IMR-90 (cell line): ENCODE results near the gene CMSS1. TPM values are rescaled to one million over a fixed set of nuclear protein-coding genes. Genes with fewer than 3 reads are reported as not detected.

ENCODE experiments used
- ATAC-seq: fragments of 200-7000 bp; cut with Tn5 transposase; 2 replicates; pipeline ENCODE4 v1.9.1; 2020; ENCODE audit warnings: low read depth, mild to moderate bottlenecking, moderate library complexity
- BruUV-seq: library from RNA; stranded (reverse); fragments of 400-500 nt; replicated peaks from 2 replicates; lab custom pipeline; 2021; lab: Mats Ljungman, UMichigan
- CTCF ChIA-PET: fragments of 300-600 bp; formaldehyde crosslinking; extraction: SDS; loops from one replicate; lab custom pipeline; 2021; ENCODE audit warnings: antibody characterized with exemption; lab: Yijun Ruan, JAX
- POLR2A ChIA-PET: fragments of 300-600 bp; sonication (Branson Sonifier 250); formaldehyde crosslinking; loops from one replicate; lab custom pipeline; 2022; ENCODE audit warnings: antibody characterized with exemption; ENCODE audit not compliant: unreplicated experiment; lab: Charles Lee
- DNase-seq: peaks from one replicate; pipeline ENCODE4 v3.0.0; 2013
- H2AFZ ChIP-seq: replicated peaks from 2 replicates; pipeline ENCODE3; 2013; ENCODE audit warnings: low read length, mild to moderate bottlenecking; ENCODE audit not compliant: poor library complexity
- H2AK5ac ChIP-seq: 2 replicates; pipeline ENCODE4 v1.6.1; 2013; ENCODE audit warnings: low read depth, low read length, inconsistent platforms
- H2AK9ac ChIP-seq: replicated peaks from 2 replicates; pipeline ENCODE3; 2013; ENCODE audit warnings: mild to moderate bottlenecking, low read depth, low read length, moderate library complexity; ENCODE audit not compliant: poor library complexity
- H2BK120ac ChIP-seq: 2 replicates; pipeline ENCODE4 v1.6.1; 2013; ENCODE audit warnings: low read depth, low read length, inconsistent platforms
- H2BK15ac ChIP-seq: 3 replicates; pipeline ENCODE4 v1.6.1; 2013; ENCODE audit warnings: low read depth, low read length, inconsistent platforms
- H2BK20ac ChIP-seq: 2 replicates; pipeline ENCODE4 v1.6.1; 2013; ENCODE audit warnings: low read depth, mild to moderate bottlenecking, inconsistent platforms, low read length, moderate library complexity
- H2BK5ac ChIP-seq: 2 replicates; pipeline ENCODE4 v1.6.1; 2013; ENCODE audit warnings: mild to moderate bottlenecking, low read depth, low read length, inconsistent platforms; ENCODE audit not compliant: poor library complexity, severe bottlenecking
- H3K14ac ChIP-seq: replicated peaks from 2 replicates; pipeline ENCODE4 v1.6.1; 2013; ENCODE audit warnings: low read depth, low read length, inconsistent platforms
- H3K18ac ChIP-seq: 2 replicates; pipeline ENCODE4 v1.6.1; 2013; ENCODE audit warnings: low read depth, low read length, control low read depth
- H3K23ac ChIP-seq: 2 replicates; pipeline ENCODE4 v1.6.1; 2013; ENCODE audit warnings: low read depth, low read length, inconsistent platforms
- H3K27ac ChIP-seq: 2 replicates; pipeline ENCODE4 v1.5.1; 2013; ENCODE audit warnings: mild to moderate bottlenecking, control low read depth, low read length; ENCODE audit not compliant: insufficient read depth
- H3K27me3 ChIP-seq: 2 replicates; pipeline ENCODE4 v1.6.1; 2013; ENCODE audit warnings: low read length; ENCODE audit not compliant: control insufficient read depth, insufficient read depth
- H3K36me3 ChIP-seq: 2 replicates; pipeline ENCODE4 v1.6.1; 2013; ENCODE audit warnings: low read length, mixed read lengths; ENCODE audit not compliant: control insufficient read depth, insufficient read depth
- H3K4ac ChIP-seq: 2 replicates; pipeline ENCODE4 v1.6.1; 2013; ENCODE audit warnings: low read depth, low read length, inconsistent platforms
- H3K4me1 ChIP-seq: 2 replicates; pipeline ENCODE4 v1.6.1; 2013; ENCODE audit warnings: low read length, mixed read lengths; ENCODE audit not compliant: control insufficient read depth, insufficient read depth
- H3K4me2 ChIP-seq: 2 replicates; pipeline ENCODE4 v1.6.1; 2013; ENCODE audit warnings: low read depth, mild to moderate bottlenecking, control low read depth, low read length, moderate library complexity
- H3K4me3 ChIP-seq: 2 replicates; pipeline ENCODE4 v1.5.1; 2013; ENCODE audit warnings: low read depth, mild to moderate bottlenecking, control low read depth, low read length, moderate library complexity; ENCODE audit not compliant: insufficient read depth
- H3K56ac ChIP-seq: 2 replicates; pipeline ENCODE4 v1.6.1; 2013; ENCODE audit warnings: low read length, inconsistent platforms; ENCODE audit not compliant: insufficient read depth; ENCODE audit errors: extremely low read depth
- H3K79me1 ChIP-seq, 2 experiments: 2 replicates each; pipeline ENCODE4 v1.6.1; 2013; ENCODE audit warnings: low read length in 2 of 2, inconsistent platforms in 1 of 2, low read depth in 1 of 2
- H3K9ac ChIP-seq: 2 replicates; pipeline ENCODE4 v1.6.1; 2013; ENCODE audit warnings: low read depth, low read length, control low read depth
- H3K9me1 ChIP-seq: 2 replicates; pipeline ENCODE4 v1.6.1; 2013; ENCODE audit warnings: low read length, inconsistent platforms; ENCODE audit not compliant: insufficient read depth
- H3K9me3 ChIP-seq: 2 replicates; pipeline ENCODE4 v1.6.1; 2013; ENCODE audit warnings: low read length; ENCODE audit not compliant: control insufficient read depth, insufficient read depth
- H4K20me1 ChIP-seq: 2 replicates; pipeline ENCODE4 v1.6.1; 2013; ENCODE audit warnings: low read length, inconsistent platforms; ENCODE audit not compliant: insufficient read depth
- H4K5ac ChIP-seq: 2 replicates; pipeline ENCODE4 v1.6.1; 2013; ENCODE audit warnings: mild to moderate bottlenecking, low read depth, low read length, control low read depth
- H4K8ac ChIP-seq, 2 experiments: 2 replicates each; pipeline ENCODE4 v1.6.1; 2013; ENCODE audit warnings: low read depth in 2 of 2, low read length in 2 of 2, control low read depth in 1 of 2, inconsistent platforms in 1 of 2
- H4K91ac ChIP-seq: 2 replicates; pipeline ENCODE4 v1.6.1; 2013; ENCODE audit warnings: low read depth, low read length, inconsistent platforms; ENCODE audit not compliant: insufficient read depth
- BHLHE40 ChIP-seq: fragments of 150-350 bp; IDR thresholded peaks from 2 replicates; pipeline ENCODE4 v1.6.1; 2016; ENCODE audit warnings: mild to moderate bottlenecking, low read depth, low read length
- CEBPB ChIP-seq: IDR thresholded peaks from 2 replicates; pipeline ENCODE4 v1.6.1; 2012; ENCODE audit warnings: low read depth, low read length, improper control_type of control experiment
- CHD1 ChIP-seq: IDR thresholded peaks from 2 replicates; pipeline ENCODE4 v1.6.1; 2012; ENCODE audit warnings: low read depth, low read length, improper control_type of control experiment
- CTCF ChIP-seq: conservative IDR thresholded peaks from 2 replicates; pipeline ENCODE4 v1.5.1; 2012; ENCODE audit warnings: mild to moderate bottlenecking, low read depth, low read length, improper control_type of control experiment
- ELK1 ChIP-seq: fragments of 150-350 bp; IDR thresholded peaks from 2 replicates; pipeline ENCODE4 v1.6.1; 2016; ENCODE audit warnings: low read depth, mild to moderate bottlenecking, low read length, moderate library complexity, borderline replicate concordance
- FOS ChIP-seq: fragments of 150-350 bp; IDR thresholded peaks from 2 replicates; pipeline ENCODE4 v1.6.1; 2016; ENCODE audit warnings: low read depth, low read length
- MAFK ChIP-seq: IDR thresholded peaks from 2 replicates; pipeline ENCODE4 v1.6.1; 2012; ENCODE audit warnings: low read depth, low read length, improper control_type of control experiment
- MAZ ChIP-seq: IDR thresholded peaks from 2 replicates; pipeline ENCODE4 v1.6.1; 2012; ENCODE audit warnings: low read depth, mild to moderate bottlenecking, low read length, improper control_type of control experiment, moderate library complexity, borderline replicate concordance
- MXI1 ChIP-seq: IDR thresholded peaks from 2 replicates; pipeline ENCODE4 v1.6.1; 2012; ENCODE audit warnings: low read depth, mild to moderate bottlenecking, low read length, moderate library complexity, borderline replicate concordance
- NFE2L2 ChIP-seq: fragments of 150-350 bp; IDR thresholded peaks from 2 replicates; pipeline ENCODE4 v1.6.1; 2016; ENCODE audit warnings: low read depth, mild to moderate bottlenecking, low read length
- POLR2A ChIP-seq: IDR thresholded peaks from 2 replicates; pipeline ENCODE4 v1.6.1; 2012; ENCODE audit warnings: mild to moderate bottlenecking, low read depth, low read length
- RAD21 ChIP-seq: IDR thresholded peaks from 2 replicates; pipeline ENCODE4 v1.6.1; 2012; ENCODE audit warnings: low read length, improper control_type of control experiment
- RFX5 ChIP-seq: IDR thresholded peaks from 2 replicates; pipeline ENCODE4 v1.8.0; 2012; ENCODE audit warnings: low read depth, mild to moderate bottlenecking, low read length, moderate library complexity
- SMC3 ChIP-seq: fragments of 150-350 bp; IDR thresholded peaks from 2 replicates; pipeline ENCODE4 v1.6.1; 2016; ENCODE audit warnings: low read depth, mild to moderate bottlenecking, antibody characterized with exemption, low read length, moderate library complexity
- USF2 ChIP-seq: fragments of 150-350 bp; IDR thresholded peaks from 2 replicates; pipeline ENCODE4 v1.6.1; 2017; ENCODE audit warnings: mild to moderate bottlenecking, antibody characterized with exemption, low read length, low read depth
- WGBS, 2 experiments: methylation state at CpG; one replicate each; pipeline versions ENCODE4 v1.1.5 to v1.1.7; 2013; ENCODE audit warnings: missing lambda C conversion rate in 2 of 2; ENCODE audit not compliant: insufficient read length in 1 of 2; ENCODE audit errors: extremely low coverage in 2 of 2; 5-methylcytosine and 5-hydroxymethylcytosine counted together
- dilution Hi-C: fragments of 300-500 bp; cut with HindIII; formaldehyde crosslinking; loops from one replicate; pipeline ENCODE4 v1.14.3; 2018; ENCODE audit warnings: low sequenced_read_pairs; ENCODE audit not compliant: unreplicated experiment
- in situ Hi-C: fragments of 300-500 bp; cut with MboI; formaldehyde crosslinking; loops from 3 replicates; pipeline ENCODE4 v1.14.3; 2019; ENCODE audit warnings: low sequenced_read_pairs, inconsistent platforms, mixed read lengths
- intact Hi-C: fragments of 100-400 bp; cut with micrococcal nuclease; formaldehyde crosslinking; loops from 2 replicates; pipeline ENCODE4 v1.10.0; 2022
- polyA plus RNA-seq, 3 experiments: library from polyadenylated mRNA; depleted of rRNA; stranded (reverse); fragments of >200 nt; gene quantifications; 2 replicates each; pipeline ENCODE4 v1.2.3, GENCODE V29; 2012; ENCODE audit warnings: low replicate concordance in 1 of 3
- total RNA-seq: library from RNA; depleted of rRNA; stranded (reverse); fragments of >200 nt; gene quantifications from 2 replicates; pipeline ENCODE4 v1.2.3, GENCODE V29; 2012

Gene CMSS1
- total and polyA plus RNA-seq, 2 of the 4 experiments (the other 2 are of a cell fraction): 12.5 to 13.6 TPM

GRCh38 chr3:100072326-100073048 lies 254.8 kb downstream of the CMSS1 start:
- ATAC-seq (no peak), DNase-seq (no peak)
- intact Hi-C loops: loop anchor here (10.0 kb wide), 1 partner anchor 1602 kb away; the partner anchor contains the start of gene ZBTB11
- BruUV-seq: no TSS peak
- in situ Hi-C loops: loop anchor here (25.0 kb wide), 2 partner anchors 110 to 210 kb away; no protein-coding TSS in a partner anchor
- H3K14ac ChIP-seq: peak overlapping the region; percentile 31
- TF ChIP-seq RAD21 (no peak), POLR2A (no peak), FOS (no peak), MXI1 (no peak), BHLHE40 (no peak), USF2 (no peak), CHD1 (no peak), SMC3 (no peak), ELK1 (no peak), MAZ (no peak), RFX5 (no peak), MAFK (no peak), CTCF (no peak), CEBPB (no peak), NFE2L2 (no peak)
- peak overlapping the region; percentile 99 for H2AK5ac ChIP-seq
- H3K27me3 ChIP-seq: no peaks in the 10 kb centered on the region
- H4K91ac ChIP-seq: peak overlapping the region; percentile 67
- H4K20me1 ChIP-seq: no peaks in the 10 kb centered on the region
- H3K27ac ChIP-seq: peak overlapping the region; percentile 63; the same call in 1 of the 2 replicates
- peak overlapping the region; percentile 10 for H3K23ac ChIP-seq
- CTCF ChIA-PET: interaction anchor here (1.4 kb wide), 1 partner anchor 229 kb away, joined by 4 read pairs; no protein-coding TSS in a partner anchor
- H3K4ac ChIP-seq: peak overlapping the region; percentile 77
- WGBS, 2 experiments: no CpG with 5 or more reads among the region's 3 CpGs
- H4K8ac ChIP-seq: peak overlapping the region; percentile 46 to 84
- peak overlapping the region; percentile 94 for H2BK20ac ChIP-seq
- no peaks in the 10 kb centered on the region for H3K36me3 ChIP-seq
- peak overlapping the region; percentile 98 for H2BK5ac ChIP-seq
- peak overlapping the region; percentile 44; the same call in 1 of the 2 replicates for H3K4me2 ChIP-seq
- peaks cover 13% of the 10 kb centered on the region for H3K9me1 ChIP-seq
- H3K79me1 ChIP-seq: peaks cover 9 to 21% of the 10 kb centered on the region in 2 experiments; a peak in 3 of 4 replicates
- no peaks in the 10 kb centered on the region for H3K9me3 ChIP-seq
- POLR2A ChIA-PET: no interaction called here
- H2AK9ac ChIP-seq: no peak overlapping the region
- H3K9ac ChIP-seq: no peak overlapping the region
- H3K4me3 ChIP-seq: no peak overlapping the region
- H3K18ac ChIP-seq: peak overlapping the region; percentile 99
- H4K5ac ChIP-seq: peak overlapping the region; percentile 61
- peak overlapping the region; percentile 90 for H2BK120ac ChIP-seq
- peak overlapping the region; percentile 98; the same call in 2 of the 3 replicates for H2BK15ac ChIP-seq
- dilution Hi-C loops: no loop called here
- H3K4me1 ChIP-seq: peaks cover 27% of the 10 kb centered on the region
- H2AFZ ChIP-seq: no peak overlapping the region
- H3K56ac ChIP-seq: no peak overlapping the region
